Spleen (tissue), 7 donors: Measurements from ENCODE around the gene TAP1.

Source experiments
- CTCF ChIP-seq, 11 experiments: fragments of 200-600 bp in 7 of 11; fragments of 450-650 bp in 4 of 11; sonication (generic) in 4 of 11; IDR thresholded peaks in 8 of 11; conservative IDR thresholded peaks in 3 of 11; 1 replicate in 7 of 11; 2 replicates in 4 of 11; pipeline versions ENCODE4 v1.4.0 to v1.8.0; 2016 to 2021; ENCODE audit warnings: antibody characterized with exemption in 11 of 11, inconsistent platforms in 4 of 11, mild to moderate bottlenecking in 1 of 11
- POLR2A ChIP-seq, 3 donors: fragments of 450-650 bp; IDR thresholded peaks; one replicate each; pipeline ENCODE4 v1.5.1; 2017; ENCODE audit warnings: antibody characterized with exemption in 3 of 3, mild to moderate bottlenecking in 1 of 3
- donor health status: DM: no; HTN: no; CAD: no; lungs with moderate emphysema.
- donor health status: DM: no; HTN: no; CAD: no.
- donor health status: DM: no; HTN: no; CAD: no.

DNA sequence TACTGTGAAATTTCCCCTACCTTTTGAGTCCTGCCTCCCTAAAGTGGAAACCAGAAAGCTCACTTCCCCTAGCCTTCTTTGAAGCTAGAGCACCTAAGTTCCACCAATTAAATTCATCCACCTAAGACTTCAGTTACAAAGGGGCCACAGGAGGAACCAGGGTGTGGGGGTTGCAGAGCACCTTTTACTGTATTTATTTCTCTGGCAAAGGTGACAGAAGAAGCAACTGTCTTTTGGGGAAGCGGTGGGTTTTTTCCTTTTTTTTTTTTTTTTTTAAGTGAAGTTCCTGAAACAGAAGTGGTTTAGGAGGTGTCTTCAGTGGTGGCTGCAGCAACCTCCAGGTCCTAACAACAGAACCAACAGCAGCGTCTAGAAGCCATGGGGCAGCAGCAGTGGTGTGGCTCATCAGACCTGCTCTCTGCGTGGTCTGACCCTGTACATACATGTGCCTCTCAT lies 13.5 kb upstream of the TAP1 start:
- TF ChIP-seq CTCF (IDR thresholded peaks at IDR 0.05 in 8 of 11, conservative IDR thresholded peaks at IDR 0.05 in 3 of 11) (no peak), POLR2A (IDR thresholded peaks at IDR 0.05) (no peak)
